Lung (tissue), 12 donors: ENCODE data around the gene CLN5. TPM values are rescaled to one million over a fixed set of nuclear protein-coding genes. Genes with fewer than 3 reads are reported as not detected.

ENCODE experiments used
- ATAC-seq: fragments of 200-7000 bp; cut with Tn5 transposase; one replicate; pipeline ENCODE4 v1.9.1; 2020; ENCODE audit warnings: moderate number of reproducible peaks; ENCODE audit not compliant: insufficient read depth, low FRiP score
- DNase-seq, 3 donors: peaks; one replicate each; pipeline ENCODE4 v3.0.0-alpha.2; 2013 to 2017
- H3K27ac ChIP-seq, 2 donors: one replicate each; pipeline ENCODE4 v1.5.1; 2013; ENCODE audit warnings: mild to moderate bottlenecking in 2 of 2, moderate library complexity in 2 of 2, control low read depth in 1 of 2, inconsistent platforms in 1 of 2, low read depth in 1 of 2, low read length in 1 of 2
- H3K27me3 ChIP-seq, 3 donors: one replicate each; pipeline ENCODE4 v1.5.1; 2013; ENCODE audit warnings: low read length in 2 of 3; ENCODE audit not compliant: control insufficient read depth in 3 of 3, insufficient read depth in 3 of 3
- H3K36me3 ChIP-seq, 4 donors: one replicate each; pipeline ENCODE4 v1.5.1; 2013; ENCODE audit warnings: low read length in 4 of 4, mild to moderate bottlenecking in 1 of 4, moderate library complexity in 1 of 4; ENCODE audit not compliant: control insufficient read depth in 4 of 4, insufficient read depth in 4 of 4
- H3K4me1 ChIP-seq, 5 donors: one replicate each; pipeline ENCODE4 v1.5.1; 2013; ENCODE audit warnings: low read length in 5 of 5, mild to moderate bottlenecking in 2 of 5, moderate library complexity in 1 of 5; ENCODE audit not compliant: control insufficient read depth in 5 of 5, insufficient read depth in 5 of 5
- H3K4me3 ChIP-seq: one replicate; pipeline ENCODE4 v1.5.1; 2013; ENCODE audit warnings: mild to moderate bottlenecking, control low read depth, moderate library complexity
- H3K9ac ChIP-seq, 2 donors: one replicate each; pipeline ENCODE4 v1.5.1; 2013; ENCODE audit warnings: low read length in 2 of 2, control low read depth in 1 of 2; ENCODE audit not compliant: insufficient read depth in 1 of 2
- H3K9me3 ChIP-seq, 4 donors: one replicate each; pipeline ENCODE4 v1.5.1; 2013; ENCODE audit warnings: low read length in 3 of 4, mild to moderate bottlenecking in 1 of 4, moderate library complexity in 1 of 4; ENCODE audit not compliant: control insufficient read depth in 4 of 4, insufficient read depth in 3 of 4
- WGBS, 2 donors: extraction: QIAGEN DNeasy Blood & Tissue Kit; methylation state at CpG; one replicate each; pipeline ENCODE4 v1.1.7; 2013; 5-methylcytosine and 5-hydroxymethylcytosine counted together
- polyA plus RNA-seq, 2 donors: library from polyadenylated mRNA; stranded (reverse); fragments of 200-250 nt; gene quantifications; one replicate each; pipeline ENCODE4 v1.2.1, GENCODE V29; 2013
- total RNA-seq, 2 donors: library from RNA; depleted of rRNA in 1 of 2; stranded (reverse); fragments of >200 nt in 1 of 2; gene quantifications; one replicate each; pipeline ENCODE4 v1.2.1, GENCODE V29; 2014 to 2021
- TF ChIP-seq, protein P1 (sequence below): IDR thresholded peaks from 2 replicates; pipeline ENCODE4 v1.5.1; 2012; ENCODE audit warnings: mild to moderate bottlenecking; ENCODE audit errors: control extremely low read depth, extremely low read depth
- donor health status: control.
- donor health status: control.
- donor health status: Bipolar disorder and iron deficiency.
- donor health status: healthy.
- donor health status: DM: yes; HTN: yes; CAD: no.

CLN5 gene
- total and polyA plus RNA-seq, 4 donors, result 18.0 to 41.7 (median 26.7) TPM

GRCh38 chr13:77040835-77041234 lies 49.0 kb downstream of the CLN5 start:
- ATAC-seq (no peak), DNase-seq (no peak)
- H3K4me3 ChIP-seq, result no peak overlapping the region
- no peak overlapping the region for H3K27ac ChIP-seq
- TF ChIP-seq, protein P1, sequence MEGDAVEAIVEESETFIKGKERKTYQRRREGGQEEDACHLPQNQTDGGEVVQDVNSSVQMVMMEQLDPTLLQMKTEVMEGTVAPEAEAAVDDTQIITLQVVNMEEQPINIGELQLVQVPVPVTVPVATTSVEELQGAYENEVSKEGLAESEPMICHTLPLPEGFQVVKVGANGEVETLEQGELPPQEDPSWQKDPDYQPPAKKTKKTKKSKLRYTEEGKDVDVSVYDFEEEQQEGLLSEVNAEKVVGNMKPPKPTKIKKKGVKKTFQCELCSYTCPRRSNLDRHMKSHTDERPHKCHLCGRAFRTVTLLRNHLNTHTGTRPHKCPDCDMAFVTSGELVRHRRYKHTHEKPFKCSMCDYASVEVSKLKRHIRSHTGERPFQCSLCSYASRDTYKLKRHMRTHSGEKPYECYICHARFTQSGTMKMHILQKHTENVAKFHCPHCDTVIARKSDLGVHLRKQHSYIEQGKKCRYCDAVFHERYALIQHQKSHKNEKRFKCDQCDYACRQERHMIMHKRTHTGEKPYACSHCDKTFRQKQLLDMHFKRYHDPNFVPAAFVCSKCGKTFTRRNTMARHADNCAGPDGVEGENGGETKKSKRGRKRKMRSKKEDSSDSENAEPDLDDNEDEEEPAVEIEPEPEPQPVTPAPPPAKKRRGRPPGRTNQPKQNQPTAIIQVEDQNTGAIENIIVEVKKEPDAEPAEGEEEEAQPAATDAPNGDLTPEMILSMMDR, result no peak
- H3K9ac ChIP-seq, result no peak overlapping the region
- peaks cover 2 to 12% (median 6%) of the 10 kb centered on the region in 4 donors for H3K36me3 ChIP-seq
- H3K9me3 ChIP-seq, result no peaks in the 10 kb centered on the region
- peaks cover 0 to 2% (median 0%) of the 10 kb centered on the region in 5 donors for H3K4me1 ChIP-seq
- WGBS, 2 donors, result 88 to 93% methylated on average over 9 of the region's 9 CpGs
- no peaks in the 10 kb centered on the region for H3K27me3 ChIP-seq

- ATAC-seq (no peak), DNase-seq (no peak)
- H3K9ac ChIP-seq, result peak overlapping the region in 1 of 2 donors; percentile 58
- H3K4me3 ChIP-seq, result no peak overlapping the region
- H3K27me3 ChIP-seq, result no peaks in the 10 kb centered on the region
- no peaks in the 10 kb centered on the region for H3K9me3 ChIP-seq
- H3K36me3 ChIP-seq, result peaks cover 6 to 15% (median 8%) of the 10 kb centered on the region in 4 donors
- WGBS, 2 donors, result 60 to 76% methylated on average over 5 of the region's 5 CpGs
- peaks cover 0 to 2% (median 0%) of the 10 kb centered on the region in 5 donors for H3K4me1 ChIP-seq
- H3K27ac ChIP-seq, result no peak overlapping the region
- TF ChIP-seq, protein P1, result no peak
Observed at GRCh38 chr13:77042566-77043177, 50.8 kb downstream of the CLN5 start.

GRCh38 chr13:77047649-77048343 lies 55.9 kb downstream of the CLN5 start:
- Histone ChIP-seq H3K36me3 (peaks cover 13 to 41% (median 25%) of the 10 kb centered on the region in 4 donors), H3K4me1 (no peaks in the 10 kb centered on the region), H3K4me3 (no peak overlapping the region), H3K27me3 (no peaks in the 10 kb centered on the region), H3K27ac (no peak overlapping the region), H3K9ac (no peak overlapping the region), H3K9me3 (no peaks in the 10 kb centered on the region)
- 92 to 97% methylated on average over 8 of the region's 8 CpGs for WGBS, 2 donors
- TF ChIP-seq, protein P1, result no peak
- ATAC-seq, result no peak
- no peak for DNase-seq
